ENCODE data around the gene SERPINB8.

DNA sequence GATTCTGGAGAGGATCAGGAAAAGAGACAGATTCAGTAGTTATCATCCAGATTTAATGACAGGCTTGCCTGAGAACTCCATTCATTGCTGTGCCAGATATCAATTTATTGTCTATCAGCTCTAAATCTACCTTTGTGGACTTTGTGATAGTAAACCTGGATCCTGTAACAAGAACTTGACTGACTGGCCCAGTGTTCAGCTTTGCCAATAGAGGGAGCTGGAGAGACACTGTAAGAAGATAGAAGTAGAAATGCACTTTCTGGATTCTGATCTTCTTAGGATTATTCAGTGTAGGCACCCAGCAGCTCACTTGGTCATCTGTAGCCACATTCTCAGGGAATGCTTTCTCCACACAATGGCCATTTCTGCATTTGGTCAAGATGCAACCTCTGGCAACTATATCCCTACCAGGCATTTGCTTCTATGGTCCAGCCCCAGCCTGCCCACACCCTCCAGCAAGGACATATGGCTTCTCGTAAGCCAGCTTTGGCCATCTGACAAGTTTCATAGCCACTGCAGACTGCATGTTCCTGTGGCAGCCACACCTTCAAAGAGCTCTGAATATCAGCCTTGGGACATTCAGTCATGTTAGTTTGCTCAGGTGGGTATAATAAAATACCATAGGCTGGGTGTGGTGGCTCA lies 6.1 kb upstream of the SERPINB8 start:
- TF ChIP-seq, protein P1, sequence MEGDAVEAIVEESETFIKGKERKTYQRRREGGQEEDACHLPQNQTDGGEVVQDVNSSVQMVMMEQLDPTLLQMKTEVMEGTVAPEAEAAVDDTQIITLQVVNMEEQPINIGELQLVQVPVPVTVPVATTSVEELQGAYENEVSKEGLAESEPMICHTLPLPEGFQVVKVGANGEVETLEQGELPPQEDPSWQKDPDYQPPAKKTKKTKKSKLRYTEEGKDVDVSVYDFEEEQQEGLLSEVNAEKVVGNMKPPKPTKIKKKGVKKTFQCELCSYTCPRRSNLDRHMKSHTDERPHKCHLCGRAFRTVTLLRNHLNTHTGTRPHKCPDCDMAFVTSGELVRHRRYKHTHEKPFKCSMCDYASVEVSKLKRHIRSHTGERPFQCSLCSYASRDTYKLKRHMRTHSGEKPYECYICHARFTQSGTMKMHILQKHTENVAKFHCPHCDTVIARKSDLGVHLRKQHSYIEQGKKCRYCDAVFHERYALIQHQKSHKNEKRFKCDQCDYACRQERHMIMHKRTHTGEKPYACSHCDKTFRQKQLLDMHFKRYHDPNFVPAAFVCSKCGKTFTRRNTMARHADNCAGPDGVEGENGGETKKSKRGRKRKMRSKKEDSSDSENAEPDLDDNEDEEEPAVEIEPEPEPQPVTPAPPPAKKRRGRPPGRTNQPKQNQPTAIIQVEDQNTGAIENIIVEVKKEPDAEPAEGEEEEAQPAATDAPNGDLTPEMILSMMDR (IDR thresholded peaks at IDR 0.05; ENCODE audit: poor library complexity), result peak; percentile 77
- no peak for TF ChIP-seq EZH2 (IDR thresholded peaks at IDR 0.05; ENCODE audit: borderline replicate concordance)
- no peak for TF ChIP-seq EZH2phosphoT487 (IDR thresholded peaks at IDR 0.05; ENCODE audit: low read depth, severe bottlenecking, unreplicated experiment)

All from hepatocyte (in vitro differentiated cells).